RWPE2 (cell line): ENCODE measurements around the gene SNAP91.

Source experiments
- ATAC-seq: fragments of 200-7000 bp; cut with Tn5 transposase; 3 replicates; pipeline ENCODE4 v1.9.1; 2021; ENCODE audit warnings: low read depth
- DNase-seq: peaks from one replicate; pipeline ENCODE4 v3.0.0-alpha.2; 2020; ENCODE audit warnings: low spot score
- H3K27ac ChIP-seq: fragments of 450-650 bp; 2 replicates; pipeline ENCODE4 v1.5.1; 2017; ENCODE audit warnings: mild to moderate bottlenecking; ENCODE audit not compliant: poor library complexity, severe bottlenecking
- H3K27me3 ChIP-seq: fragments of 250-450 bp; sonication (Bioruptor Pico); 2 replicates; pipeline ENCODE4 v1.5.1; 2021; ENCODE audit warnings: mild to moderate bottlenecking, moderate library complexity; ENCODE audit not compliant: insufficient read depth, poor library complexity, severe bottlenecking
- H3K36me3 ChIP-seq: fragments of 250-450 bp; sonication (Bioruptor Pico); 2 replicates; pipeline ENCODE4 v1.5.1; 2020; ENCODE audit warnings: low read depth, mild to moderate bottlenecking, moderate library complexity
- H3K4me1 ChIP-seq: fragments of 250-450 bp; sonication (Bioruptor Pico); 2 replicates; pipeline ENCODE4 v1.5.1; 2021; ENCODE audit warnings: mild to moderate bottlenecking, moderate library complexity; ENCODE audit not compliant: insufficient read depth, poor library complexity, severe bottlenecking
- H3K4me3 ChIP-seq: fragments of 250-450 bp; sonication (Bioruptor Pico); 2 replicates; pipeline ENCODE4 v1.5.1; 2021; ENCODE audit warnings: mild to moderate bottlenecking, moderate library complexity; ENCODE audit not compliant: severe bottlenecking
- H3K9me3 ChIP-seq: fragments of 250-450 bp; sonication (Bioruptor Pico); 2 replicates; pipeline ENCODE4 v1.5.1; 2021; ENCODE audit warnings: mild to moderate bottlenecking, moderate library complexity; ENCODE audit not compliant: severe bottlenecking
- TF ChIP-seq, protein P1 (sequence below): fragments of 450-650 bp; IDR thresholded peaks from one replicate; pipeline ENCODE4 v1.5.1; 2017; ENCODE audit warnings: mild to moderate bottlenecking, moderate library complexity; ENCODE audit not compliant: poor library complexity, severe bottlenecking

Gene SNAP91

GRCh38 chr6:83613378-83613777 is 95.5 kb downstream of the SNAP91 start:
- TF ChIP-seq, protein P1, sequence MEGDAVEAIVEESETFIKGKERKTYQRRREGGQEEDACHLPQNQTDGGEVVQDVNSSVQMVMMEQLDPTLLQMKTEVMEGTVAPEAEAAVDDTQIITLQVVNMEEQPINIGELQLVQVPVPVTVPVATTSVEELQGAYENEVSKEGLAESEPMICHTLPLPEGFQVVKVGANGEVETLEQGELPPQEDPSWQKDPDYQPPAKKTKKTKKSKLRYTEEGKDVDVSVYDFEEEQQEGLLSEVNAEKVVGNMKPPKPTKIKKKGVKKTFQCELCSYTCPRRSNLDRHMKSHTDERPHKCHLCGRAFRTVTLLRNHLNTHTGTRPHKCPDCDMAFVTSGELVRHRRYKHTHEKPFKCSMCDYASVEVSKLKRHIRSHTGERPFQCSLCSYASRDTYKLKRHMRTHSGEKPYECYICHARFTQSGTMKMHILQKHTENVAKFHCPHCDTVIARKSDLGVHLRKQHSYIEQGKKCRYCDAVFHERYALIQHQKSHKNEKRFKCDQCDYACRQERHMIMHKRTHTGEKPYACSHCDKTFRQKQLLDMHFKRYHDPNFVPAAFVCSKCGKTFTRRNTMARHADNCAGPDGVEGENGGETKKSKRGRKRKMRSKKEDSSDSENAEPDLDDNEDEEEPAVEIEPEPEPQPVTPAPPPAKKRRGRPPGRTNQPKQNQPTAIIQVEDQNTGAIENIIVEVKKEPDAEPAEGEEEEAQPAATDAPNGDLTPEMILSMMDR: no peak
- DNase-seq: no peak
- Histone ChIP-seq H3K36me3 (no peaks in the 10 kb centered on the region), H3K9me3 (no peaks in the 10 kb centered on the region), H3K4me1 (no peaks in the 10 kb centered on the region), H3K27ac (no peak overlapping the region), H3K4me3 (no peak overlapping the region), H3K27me3 (peaks cover 15% of the 10 kb centered on the region)
- ATAC-seq: no peak

DNA sequence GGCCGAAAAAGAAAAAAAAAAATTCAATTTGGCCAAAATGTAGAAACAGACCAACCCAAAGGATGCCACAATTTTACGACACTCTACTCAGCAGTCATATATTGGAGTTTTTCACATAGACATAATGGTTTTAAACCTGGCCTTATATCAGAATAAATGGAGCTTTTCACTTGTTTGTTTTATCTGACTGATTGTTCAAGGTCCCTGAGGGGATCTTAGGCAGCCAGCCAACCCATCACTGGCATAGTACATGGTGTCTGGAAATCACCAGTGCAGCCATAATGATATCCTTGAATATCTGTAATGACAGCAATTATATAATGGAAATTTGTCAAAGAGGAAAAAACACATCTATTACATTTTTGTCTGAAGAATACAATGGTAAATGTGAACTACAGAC is 99.7 kb downstream of the SNAP91 start:
- Histone ChIP-seq H3K27ac (no peak overlapping the region), H3K4me3 (no peak overlapping the region), H3K27me3 (peaks cover 5% of the 10 kb centered on the region), H3K4me1 (no peaks in the 10 kb centered on the region), H3K36me3 (no peaks in the 10 kb centered on the region), H3K9me3 (no peaks in the 10 kb centered on the region)
- DNase-seq (no peak), ATAC-seq (no peak)
- TF ChIP-seq, protein P1: no peak

DNA sequence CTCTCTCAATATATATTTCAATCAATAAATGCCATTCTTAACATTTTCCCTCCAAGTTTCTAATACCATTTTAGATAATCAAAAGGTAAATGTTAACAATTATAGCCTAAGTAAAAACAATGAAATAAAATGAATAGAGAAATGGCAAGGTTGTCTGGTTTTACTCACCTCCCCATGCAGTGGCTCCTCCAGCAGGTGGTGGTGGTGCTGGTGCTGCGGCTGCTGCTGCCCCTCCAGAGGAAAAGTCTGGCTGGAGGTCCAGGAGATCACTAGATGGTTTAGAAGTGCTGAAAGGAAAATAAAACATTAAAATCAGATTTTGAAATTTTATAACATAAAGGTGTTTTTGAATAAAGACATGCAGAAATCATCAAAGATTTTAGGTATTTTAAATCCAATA is 103.4 kb downstream of the SNAP91 start:
- H3K9me3 ChIP-seq: no peaks in the 10 kb centered on the region
- no peaks in the 10 kb centered on the region for H3K36me3 ChIP-seq
- H3K27ac ChIP-seq: no peak overlapping the region
- DNase-seq (no peak), ATAC-seq (no peak)
- peaks cover 5% of the 10 kb centered on the region for H3K27me3 ChIP-seq
- H3K4me3 ChIP-seq: no peak overlapping the region
- no peaks in the 10 kb centered on the region for H3K4me1 ChIP-seq
- TF ChIP-seq, protein P1: no peak

- TF ChIP-seq, protein P1: no peak
- Histone ChIP-seq H3K4me1 (no peaks in the 10 kb centered on the region), H3K4me3 (no peak overlapping the region), H3K9me3 (no peaks in the 10 kb centered on the region), H3K36me3 (no peaks in the 10 kb centered on the region), H3K27me3 (peaks cover 5% of the 10 kb centered on the region), H3K27ac (no peak overlapping the region)
- ATAC-seq (no peak), DNase-seq (no peak)
Observed at GRCh38 chr6:83603551-83603950, 105.3 kb downstream of the SNAP91 start.

DNA sequence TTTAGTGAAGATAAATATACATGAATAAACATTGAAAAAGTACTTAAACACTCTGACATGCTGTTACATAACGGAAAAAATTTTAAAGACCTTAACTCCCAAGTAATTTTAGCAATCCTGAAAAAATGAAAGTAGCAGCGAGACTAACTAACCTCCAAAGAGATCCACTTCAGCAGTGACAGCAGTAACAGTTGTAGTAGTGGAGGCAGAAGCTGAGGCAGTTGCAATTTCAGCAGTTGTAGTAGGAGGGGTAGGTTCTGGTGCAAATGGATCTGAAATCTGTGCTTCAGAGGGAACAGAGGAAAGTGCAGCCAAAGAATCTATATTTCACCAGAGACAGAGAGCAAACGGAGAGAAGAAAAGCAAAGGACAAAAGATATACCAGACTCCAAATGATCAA is 107.8 kb downstream of the SNAP91 start:
- no peak for ATAC-seq
- Histone ChIP-seq H3K9me3 (no peaks in the 10 kb centered on the region), H3K27ac (no peak overlapping the region), H3K4me1 (no peaks in the 10 kb centered on the region), H3K27me3 (no peaks in the 10 kb centered on the region), H3K36me3 (no peaks in the 10 kb centered on the region), H3K4me3 (no peak overlapping the region)
- no peak for DNase-seq
- TF ChIP-seq, protein P1: no peak
